Islet of Langerhans (tissue), 1 donor: ENCODE results near the gene ADIG.

Experiments used
- FAIRE-seq: peaks from one replicate; lab custom pipeline; 2011; peaks lifted over from hg19 to GRCh38; lab: Jason Lieb, UNC

The ADIG gene

DNA sequence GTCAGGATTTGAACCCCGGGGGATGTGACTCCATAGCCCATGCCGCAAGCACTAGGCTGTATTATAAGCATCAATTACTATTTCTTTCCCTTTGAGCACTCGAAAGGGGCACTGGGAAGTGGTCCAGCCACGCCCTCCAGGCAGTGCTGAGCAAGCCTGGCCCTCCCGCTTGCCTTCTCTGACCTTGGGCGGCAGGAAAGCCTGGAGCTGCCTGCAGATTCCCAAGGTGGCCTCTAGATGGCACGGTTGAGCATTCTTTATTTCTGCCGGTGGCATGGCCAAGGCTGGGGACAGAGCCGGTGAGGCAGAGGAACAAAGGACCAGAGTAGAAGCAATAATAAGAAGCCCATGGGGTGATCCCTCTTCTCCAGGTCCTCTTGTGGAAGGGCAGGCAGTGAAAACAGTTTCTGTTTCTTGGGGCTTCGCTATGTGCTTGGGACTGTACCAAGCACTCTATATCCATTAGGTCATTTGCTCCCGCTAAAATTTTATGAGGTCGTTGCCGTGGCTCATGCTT is 52.6 kb downstream of the ADIG start:
- no peak for FAIRE-seq

DNA sequence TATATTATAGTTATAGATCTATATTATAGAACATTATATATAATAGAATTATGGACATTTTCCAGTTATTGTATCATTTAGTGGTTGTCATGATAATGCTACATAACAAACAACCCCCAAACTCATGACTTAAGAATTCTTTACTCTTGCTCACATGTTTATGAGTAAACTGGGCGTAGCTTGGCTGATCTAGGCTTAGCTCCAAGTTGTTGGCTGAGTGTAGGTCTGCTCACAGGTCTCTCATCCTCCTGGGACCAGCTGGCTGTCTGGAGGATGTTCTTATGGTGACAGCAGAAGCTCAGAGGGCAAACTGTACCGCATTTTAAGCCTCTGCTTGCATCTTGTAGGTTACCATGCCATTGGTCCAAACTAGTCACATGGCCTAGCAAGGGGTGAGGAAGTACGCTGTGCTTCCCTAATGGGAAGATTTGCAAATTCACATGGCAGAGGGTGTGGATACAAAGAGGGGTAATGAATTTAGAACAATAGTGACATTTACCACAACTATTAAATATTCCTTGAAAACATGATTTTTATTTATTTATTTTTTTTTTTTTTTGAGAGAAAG is 54.8 kb downstream of the ADIG start:
- FAIRE-seq: no peak
